ENCODE results near the gene HSPA1A.

The HSPA1A gene

DNA sequence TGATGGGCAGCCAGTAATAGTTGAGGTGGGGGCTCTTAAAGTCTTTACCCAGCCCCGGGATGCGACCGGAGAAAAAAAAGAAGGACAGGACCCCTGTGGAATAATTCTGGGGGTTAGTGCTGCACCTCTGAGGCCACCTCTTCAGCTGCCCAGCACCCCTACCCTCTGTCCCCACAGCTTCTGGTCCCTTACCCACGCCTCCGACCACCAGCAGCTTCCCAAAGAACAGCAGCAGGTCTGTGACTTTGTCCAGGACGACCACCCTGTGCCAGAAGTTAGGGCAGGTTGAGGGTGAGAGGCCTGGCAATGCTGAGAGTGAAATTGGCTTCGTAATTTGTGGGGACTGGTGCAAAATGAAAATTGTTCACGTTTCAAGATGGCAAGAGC lies 49.5 kb downstream of the HSPA1A start (continued):
- TF ChIP-seq, protein P1, sequence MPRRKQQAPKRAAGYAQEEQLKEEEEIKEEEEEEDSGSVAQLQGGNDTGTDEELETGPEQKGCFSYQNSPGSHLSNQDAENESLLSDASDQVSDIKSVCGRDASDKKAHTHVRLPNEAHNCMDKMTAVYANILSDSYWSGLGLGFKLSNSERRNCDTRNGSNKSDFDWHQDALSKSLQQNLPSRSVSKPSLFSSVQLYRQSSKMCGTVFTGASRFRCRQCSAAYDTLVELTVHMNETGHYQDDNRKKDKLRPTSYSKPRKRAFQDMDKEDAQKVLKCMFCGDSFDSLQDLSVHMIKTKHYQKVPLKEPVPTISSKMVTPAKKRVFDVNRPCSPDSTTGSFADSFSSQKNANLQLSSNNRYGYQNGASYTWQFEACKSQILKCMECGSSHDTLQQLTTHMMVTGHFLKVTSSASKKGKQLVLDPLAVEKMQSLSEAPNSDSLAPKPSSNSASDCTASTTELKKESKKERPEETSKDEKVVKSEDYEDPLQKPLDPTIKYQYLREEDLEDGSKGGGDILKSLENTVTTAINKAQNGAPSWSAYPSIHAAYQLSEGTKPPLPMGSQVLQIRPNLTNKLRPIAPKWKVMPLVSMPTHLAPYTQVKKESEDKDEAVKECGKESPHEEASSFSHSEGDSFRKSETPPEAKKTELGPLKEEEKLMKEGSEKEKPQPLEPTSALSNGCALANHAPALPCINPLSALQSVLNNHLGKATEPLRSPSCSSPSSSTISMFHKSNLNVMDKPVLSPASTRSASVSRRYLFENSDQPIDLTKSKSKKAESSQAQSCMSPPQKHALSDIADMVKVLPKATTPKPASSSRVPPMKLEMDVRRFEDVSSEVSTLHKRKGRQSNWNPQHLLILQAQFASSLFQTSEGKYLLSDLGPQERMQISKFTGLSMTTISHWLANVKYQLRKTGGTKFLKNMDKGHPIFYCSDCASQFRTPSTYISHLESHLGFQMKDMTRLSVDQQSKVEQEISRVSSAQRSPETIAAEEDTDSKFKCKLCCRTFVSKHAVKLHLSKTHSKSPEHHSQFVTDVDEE (CRISPR knock-in tag; IDR thresholded peaks at IDR 0.05): no peak
- TF ChIP-seq, protein P2, sequence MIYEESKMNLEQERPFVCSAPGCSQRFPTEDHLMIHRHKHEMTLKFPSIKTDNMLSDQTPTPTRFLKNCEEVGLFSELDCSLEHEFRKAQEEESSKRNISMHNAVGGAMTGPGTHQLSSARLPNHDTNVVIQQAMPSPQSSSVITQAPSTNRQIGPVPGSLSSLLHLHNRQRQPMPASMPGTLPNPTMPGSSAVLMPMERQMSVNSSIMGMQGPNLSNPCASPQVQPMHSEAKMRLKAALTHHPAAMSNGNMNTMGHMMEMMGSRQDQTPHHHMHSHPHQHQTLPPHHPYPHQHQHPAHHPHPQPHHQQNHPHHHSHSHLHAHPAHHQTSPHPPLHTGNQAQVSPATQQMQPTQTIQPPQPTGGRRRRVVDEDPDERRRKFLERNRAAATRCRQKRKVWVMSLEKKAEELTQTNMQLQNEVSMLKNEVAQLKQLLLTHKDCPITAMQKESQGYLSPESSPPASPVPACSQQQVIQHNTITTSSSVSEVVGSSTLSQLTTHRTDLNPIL (CRISPR knock-in tag; IDR thresholded peaks at IDR 0.05; ENCODE audit: low read depth): no peak
- TF ChIP-seq ARNTL (CRISPR knock-in tag; IDR thresholded peaks at IDR 0.05; ENCODE audit: borderline replicate concordance, low read depth) (no peak), PPARA (CRISPR knock-in tag; IDR thresholded peaks at IDR 0.05; ENCODE audit: borderline replicate concordance) (no peak), ZNF70 (CRISPR knock-in tag; IDR thresholded peaks at IDR 0.05) (no peak)

DNA sequence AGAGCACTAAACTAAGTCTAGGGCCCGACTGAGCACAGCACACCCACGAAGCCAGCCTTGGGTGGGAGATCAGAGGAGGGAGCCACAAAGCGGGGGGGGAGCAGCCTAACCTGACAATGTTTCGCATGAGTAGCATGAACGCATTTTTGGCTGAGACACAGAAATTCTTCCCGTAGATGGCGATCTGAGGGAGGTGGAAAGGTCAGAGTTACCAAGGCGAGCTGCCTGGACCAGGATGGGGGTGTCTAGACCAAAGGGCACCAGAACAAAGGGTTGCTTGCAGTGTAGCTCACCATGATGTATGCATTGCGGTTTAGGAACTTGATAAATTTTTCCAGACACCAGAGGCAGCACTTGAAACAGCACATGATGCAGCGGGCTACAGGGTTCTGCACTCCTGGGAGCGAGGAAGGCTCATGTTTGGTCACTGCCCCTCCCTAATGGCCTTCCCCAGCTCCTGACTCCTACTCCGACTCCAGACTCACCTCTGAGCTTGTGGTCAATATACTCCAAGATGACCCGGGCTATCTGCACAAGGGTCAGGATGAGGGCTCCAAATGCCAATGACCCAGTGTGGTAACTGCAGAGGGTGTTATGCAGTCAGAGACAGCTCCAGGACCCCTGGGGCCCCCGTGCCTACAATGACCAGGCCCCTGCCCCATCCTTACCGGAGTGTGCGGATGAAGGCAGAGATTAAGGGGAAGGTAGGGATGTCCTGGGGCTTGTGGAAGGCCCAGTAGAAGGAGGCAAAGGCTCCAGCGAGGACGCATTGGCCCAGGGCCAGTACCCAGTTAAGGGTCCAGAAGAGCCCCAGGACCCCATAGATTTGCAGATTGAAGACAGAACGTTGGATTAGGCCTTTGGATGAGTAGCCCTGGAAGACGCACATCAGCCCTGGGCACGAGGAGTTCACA lies 50.1 kb downstream of the HSPA1A start:
- ATAC-seq: no peak
- TF ChIP-seq ARNTL (CRISPR knock-in tag; IDR thresholded peaks at IDR 0.05; ENCODE audit: borderline replicate concordance, low read depth): no peak
- TF ChIP-seq ZNF565 (CRISPR knock-in tag; conservative IDR thresholded peaks at IDR 0.05; ENCODE audit: low read depth): no peak
- TF ChIP-seq, protein P2 (CRISPR knock-in tag; IDR thresholded peaks at IDR 0.05; ENCODE audit: low read depth): no peak
- TF ChIP-seq SNAI2 (CRISPR knock-in tag; IDR thresholded peaks at IDR 0.05): no peak
- TF ChIP-seq PPARA (CRISPR knock-in tag; IDR thresholded peaks at IDR 0.05; ENCODE audit: borderline replicate concordance): no peak
- TF ChIP-seq ZNF70 (CRISPR knock-in tag; IDR thresholded peaks at IDR 0.05): no peak
- TF ChIP-seq TCF4 (CRISPR knock-in tag; IDR thresholded peaks at IDR 0.05; ENCODE audit: borderline replicate concordance): no peak
- TF ChIP-seq, protein P3, sequence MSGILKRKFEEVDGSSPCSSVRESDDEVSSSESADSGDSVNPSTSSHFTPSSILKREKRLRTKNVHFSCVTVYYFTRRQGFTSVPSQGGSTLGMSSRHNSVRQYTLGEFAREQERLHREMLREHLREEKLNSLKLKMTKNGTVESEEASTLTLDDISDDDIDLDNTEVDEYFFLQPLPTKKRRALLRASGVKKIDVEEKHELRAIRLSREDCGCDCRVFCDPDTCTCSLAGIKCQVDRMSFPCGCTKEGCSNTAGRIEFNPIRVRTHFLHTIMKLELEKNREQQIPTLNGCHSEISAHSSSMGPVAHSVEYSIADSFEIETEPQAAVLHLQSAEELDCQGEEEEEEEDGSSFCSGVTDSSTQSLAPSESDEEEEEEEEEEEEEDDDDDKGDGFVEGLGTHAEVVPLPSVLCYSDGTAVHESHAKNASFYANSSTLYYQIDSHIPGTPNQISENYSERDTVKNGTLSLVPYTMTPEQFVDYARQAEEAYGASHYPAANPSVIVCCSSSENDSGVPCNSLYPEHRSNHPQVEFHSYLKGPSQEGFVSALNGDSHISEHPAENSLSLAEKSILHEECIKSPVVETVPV (CRISPR knock-in tag; IDR thresholded peaks at IDR 0.05): no peak
- TF ChIP-seq, protein P4, sequence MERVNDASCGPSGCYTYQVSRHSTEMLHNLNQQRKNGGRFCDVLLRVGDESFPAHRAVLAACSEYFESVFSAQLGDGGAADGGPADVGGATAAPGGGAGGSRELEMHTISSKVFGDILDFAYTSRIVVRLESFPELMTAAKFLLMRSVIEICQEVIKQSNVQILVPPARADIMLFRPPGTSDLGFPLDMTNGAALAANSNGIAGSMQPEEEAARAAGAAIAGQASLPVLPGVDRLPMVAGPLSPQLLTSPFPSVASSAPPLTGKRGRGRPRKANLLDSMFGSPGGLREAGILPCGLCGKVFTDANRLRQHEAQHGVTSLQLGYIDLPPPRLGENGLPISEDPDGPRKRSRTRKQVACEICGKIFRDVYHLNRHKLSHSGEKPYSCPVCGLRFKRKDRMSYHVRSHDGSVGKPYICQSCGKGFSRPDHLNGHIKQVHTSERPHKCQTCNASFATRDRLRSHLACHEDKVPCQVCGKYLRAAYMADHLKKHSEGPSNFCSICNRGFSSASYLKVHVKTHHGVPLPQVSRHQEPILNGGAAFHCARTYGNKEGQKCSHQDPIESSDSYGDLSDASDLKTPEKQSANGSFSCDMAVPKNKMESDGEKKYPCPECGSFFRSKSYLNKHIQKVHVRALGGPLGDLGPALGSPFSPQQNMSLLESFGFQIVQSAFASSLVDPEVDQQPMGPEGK (CRISPR knock-in tag; IDR thresholded peaks at IDR 0.05; ENCODE audit: borderline replicate concordance): no peak
- TF ChIP-seq ZC3H10 (CRISPR knock-in tag; IDR thresholded peaks at IDR 0.05): no peak
